ENCODE results near the gene FCMR. TPM values are rescaled to one million over a fixed set of nuclear protein-coding genes. Genes with fewer than 3 reads are reported as not detected.
"Not testable (repeated sequence)": the region's sequence is repeated elsewhere in the genome, so short reads cannot be mapped to it uniquely, and the experiment has no call there.

Gene FCMR
- total RNA-seq, 1 donor from 2014 or later, result 14.1 TPM

- Mint-ChIP-seq H3K4me1 (ENCODE audit: low read depth) (peaks cover 8% of the 10 kb centered on the region), H3K4me3 (ENCODE audit: low read depth) (no peak within 1 kb of the TSS), H3K36me3 (ENCODE audit: low read depth) (no peaks in the 10 kb centered on the region), H3K9me3 (no peaks in the 10 kb centered on the region), H3K27me3 (ENCODE audit: low read depth) (peaks cover 43% of the 10 kb centered on the region), H3K27ac (no peak within 1 kb of the TSS)
- intact Hi-C loops (cut with micrococcal nuclease), result loop anchor here (1.0 to 5.0 kb wide), 2 partner anchors 46 to 117 kb away; no protein-coding TSS in a partner anchor
- DNase-seq (ENCODE audit: low spot score), result peak; percentile 71
Measured at GRCh38 chr1:206864939-206865671, 56.6 kb downstream of the FCMR start, which contains the start of gene IL20. Gene IL20, plus strand, starts transcription at chr1:206865623. Its CDS starts 230 bp downstream, at chr1:206865853.

DNA sequence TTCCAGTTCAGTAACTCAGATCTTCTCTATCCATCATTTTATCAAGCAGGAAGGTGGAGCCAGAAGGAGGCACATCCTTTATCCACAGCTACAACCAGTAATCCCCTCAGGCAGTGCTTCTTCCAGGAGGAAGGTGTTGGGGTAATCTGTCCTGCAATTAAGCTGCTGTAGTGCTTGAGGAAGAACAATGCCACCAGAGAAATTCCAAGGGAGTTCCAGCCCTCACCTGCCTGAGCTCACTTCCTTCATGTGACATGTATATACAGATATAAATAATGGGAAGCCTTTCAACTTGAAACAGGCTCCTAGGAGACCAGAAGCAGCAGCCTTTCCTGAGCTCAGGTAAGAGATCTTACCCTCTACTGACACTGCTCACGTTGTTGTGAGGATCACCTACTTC, 58.5 kb downstream of the FCMR start:
- H3K9me3 Mint-ChIP-seq, result no peaks in the 10 kb centered on the region
- intact Hi-C loops (cut with micrococcal nuclease), result no loop called here
- H3K27me3 Mint-ChIP-seq (ENCODE audit: low read depth), result peaks cover 38% of the 10 kb centered on the region
- DNase-seq (ENCODE audit: low spot score), result no peak
- no peaks in the 10 kb centered on the region for H3K36me3 Mint-ChIP-seq (ENCODE audit: low read depth)
- peaks cover 11% of the 10 kb centered on the region for H3K4me1 Mint-ChIP-seq (ENCODE audit: low read depth)
- H3K27ac Mint-ChIP-seq, result no peak overlapping the region
- H3K4me3 Mint-ChIP-seq (ENCODE audit: low read depth), result no peak overlapping the region

- Mint-ChIP-seq H3K4me3 (ENCODE audit: low read depth) (no peak overlapping the region), H3K9me3 (no peaks in the 10 kb centered on the region), H3K36me3 (ENCODE audit: low read depth) (no peaks in the 10 kb centered on the region), H3K27ac (no peak overlapping the region), H3K27me3 (ENCODE audit: low read depth) (peaks cover 30% of the 10 kb centered on the region), H3K4me1 (ENCODE audit: low read depth) (peaks cover 8% of the 10 kb centered on the region)
- intact Hi-C loops (cut with micrococcal nuclease), result no loop called here
- no peak for DNase-seq (ENCODE audit: low spot score)
Measured at GRCh38 chr1:206860165-206860564, 61.6 kb downstream of the FCMR start.

- intact Hi-C loops (cut with micrococcal nuclease), result no loop called here
Measured at GRCh38 chr1:206859082-206859521, 62.6 kb downstream of the FCMR start.

DNA sequence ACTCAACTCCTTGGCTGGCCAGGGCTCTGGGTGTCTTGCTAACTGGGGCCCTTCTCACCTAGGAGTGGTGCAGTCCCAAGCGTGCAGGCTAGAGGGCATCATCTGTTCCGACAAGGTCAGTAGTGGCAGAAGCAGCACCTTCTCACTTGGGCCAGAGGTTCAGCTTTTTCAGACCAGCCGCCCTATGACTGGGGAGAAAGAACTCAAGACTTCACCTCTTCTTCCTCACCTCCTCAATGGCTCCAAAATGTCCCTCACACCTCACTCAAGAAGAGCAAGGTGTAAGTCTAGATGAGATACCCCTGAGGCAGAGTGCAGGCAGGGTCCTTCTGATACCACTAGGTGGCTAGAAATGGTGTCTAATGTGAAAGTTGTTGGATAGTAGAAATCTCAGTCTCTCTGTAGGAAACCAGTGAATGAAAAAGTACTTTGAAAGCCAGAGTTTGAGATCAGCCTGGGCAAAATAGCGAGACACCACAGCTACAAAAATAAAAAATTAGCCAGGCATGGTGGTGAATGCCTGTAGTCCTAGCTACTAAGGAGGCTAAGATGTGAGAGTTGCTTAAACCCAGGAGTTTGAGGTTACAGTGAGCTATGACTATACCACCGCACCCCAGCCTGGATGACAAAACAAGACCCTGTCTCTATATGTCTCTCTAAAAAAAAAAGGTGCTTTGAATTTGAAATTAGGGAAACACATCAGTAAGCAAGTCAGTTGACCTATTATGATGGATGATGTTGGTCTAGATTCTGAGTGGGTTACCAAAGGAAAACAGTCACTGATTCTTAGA, 64.9 kb downstream of the FCMR start:
- intact Hi-C loops (cut with micrococcal nuclease), result no loop called here

More at GRCh38 chr1:206859082-206859521, 62.6 kb downstream of the FCMR start:
- DNase-seq (ENCODE audit: low spot score), result no peak
- Mint-ChIP-seq H3K4me1 (ENCODE audit: low read depth) (peaks cover 8% of the 10 kb centered on the region), H3K27me3 (ENCODE audit: low read depth) (peaks cover 26% of the 10 kb centered on the region), H3K4me3 (ENCODE audit: low read depth) (no peak overlapping the region), H3K36me3 (ENCODE audit: low read depth) (no peaks in the 10 kb centered on the region), H3K9me3 (no peaks in the 10 kb centered on the region), H3K27ac (no peak overlapping the region)

DNA sequence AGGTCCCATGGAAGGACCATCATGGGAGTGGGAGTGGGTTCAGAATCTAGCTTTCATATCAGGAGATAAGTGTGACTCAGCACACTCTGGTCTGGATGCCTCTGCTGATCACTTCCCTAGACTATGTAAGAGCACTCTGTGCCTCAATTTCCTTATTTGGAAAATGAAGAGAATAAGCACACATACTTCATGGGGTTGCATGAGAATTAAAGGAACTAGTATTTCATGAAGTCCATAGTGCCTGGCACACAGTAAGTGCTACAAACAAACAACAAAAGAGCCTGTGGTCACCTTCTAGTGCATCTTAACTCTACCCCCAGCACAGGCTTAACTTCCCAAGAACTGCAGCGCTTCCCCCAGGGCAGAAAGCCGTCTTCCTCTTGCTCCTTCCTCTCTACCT, 65.9 kb downstream of the FCMR start:
- Mint-ChIP-seq H3K27me3 (ENCODE audit: low read depth) (peaks cover 28% of the 10 kb centered on the region), H3K9me3 (peaks cover 18% of the 10 kb centered on the region), H3K4me1 (ENCODE audit: low read depth) (peaks cover 8% of the 10 kb centered on the region), H3K4me3 (ENCODE audit: low read depth) (no peak overlapping the region), H3K27ac (no peak overlapping the region), H3K36me3 (ENCODE audit: low read depth) (no peaks in the 10 kb centered on the region)
- intact Hi-C loops (cut with micrococcal nuclease), result no loop called here
- DNase-seq (ENCODE audit: low spot score), result no peak

More for the DNA sequence above, 64.9 kb downstream of the FCMR start:
- Mint-ChIP-seq H3K4me3 (ENCODE audit: low read depth) (no peak overlapping the region), H3K9me3 (peaks cover 18% of the 10 kb centered on the region), H3K27ac (no peak overlapping the region), H3K4me1 (ENCODE audit: low read depth) (peaks cover 8% of the 10 kb centered on the region), H3K36me3 (ENCODE audit: low read depth) (no peaks in the 10 kb centered on the region), H3K27me3 (ENCODE audit: low read depth) (peaks cover 27% of the 10 kb centered on the region)
- no peak for DNase-seq (ENCODE audit: low spot score)

- H3K36me3 Mint-ChIP-seq (ENCODE audit: low read depth), result no peaks in the 10 kb centered on the region
- peaks cover 36% of the 10 kb centered on the region for H3K27me3 Mint-ChIP-seq (ENCODE audit: low read depth)
- intact Hi-C loops (cut with micrococcal nuclease), result no loop called here
- no peak overlapping the region for H3K27ac Mint-ChIP-seq
- H3K4me3 Mint-ChIP-seq (ENCODE audit: low read depth), result no peak overlapping the region
- H3K9me3 Mint-ChIP-seq, result peaks cover 18% of the 10 kb centered on the region
- no peak for DNase-seq (ENCODE audit: low spot score)
- peaks cover 8% of the 10 kb centered on the region for H3K4me1 Mint-ChIP-seq (ENCODE audit: low read depth)
Measured at GRCh38 chr1:206854401-206855129, 67.2 kb downstream of the FCMR start.

- H3K27ac Mint-ChIP-seq; H3K4me1 Mint-ChIP-seq (ENCODE audit: low read depth); H3K4me3 Mint-ChIP-seq (ENCODE audit: low read depth); DNase-seq (ENCODE audit: low spot score); intact Hi-C loops (cut with micrococcal nuclease); H3K36me3 Mint-ChIP-seq (ENCODE audit: low read depth): not testable (repeated sequence)
- Mint-ChIP-seq H3K27me3 (ENCODE audit: low read depth) (peaks cover 44% of the 10 kb centered on the region), H3K9me3 (peaks cover 18% of the 10 kb centered on the region)
Measured at GRCh38 chr1:206853696-206854095, 68.0 kb downstream of the FCMR start.

Other genes starting within 250 kb of the FCMR start
- gene MAPKAPK2, start 237.0 kb downstream of the FCMR start, total RNA-seq, result 92.3 and 98.8 TPM in 2 replicates
- not detected in 2 replicates for gene IL19, start 151.2 kb downstream of the FCMR start, total RNA-seq
- 4.2 and 5.8 TPM in 2 replicates for gene IL10, start 149.4 kb downstream of the FCMR start, total RNA-seq
- not detected in 2 replicates for gene IL20, start 56.3 kb downstream of the FCMR start, total RNA-seq
- 3.1 and 3.4 TPM in 2 replicates for gene IL24, start 24.5 kb downstream of the FCMR start, total RNA-seq
- not detected in 2 replicates for gene PIGR, start 24.5 kb upstream of the FCMR start, total RNA-seq
- not detected in 2 replicates for gene FCAMR, start 48.5 kb upstream of the FCMR start, total RNA-seq
- not detected in 2 replicates for gene C1orf116, start 110.8 kb upstream of the FCMR start, total RNA-seq
- gene YOD1, start 129.3 kb upstream of the FCMR start, total RNA-seq, result 8.1 and 8.7 TPM in 2 replicates
- gene PFKFB2, start 131.3 kb upstream of the FCMR start, total RNA-seq, result 1.9 and 2.2 TPM in 2 replicates
- gene C4BPB, start 166.9 kb upstream of the FCMR start, total RNA-seq, result 0.23 and 0.41 TPM in 2 replicates
- gene C4BPA, start 182.3 kb upstream of the FCMR start, total RNA-seq, result not detected in 2 replicates

Data from activated T-helper 2 cell treated with anti-CD3 and anti-CD28 coated beads, Interferon-gamma antibody, Interleukin-2, Interleukin-4, amounts not matched to agents 10 μg/mL and 5 μg/mL and 100 μg/mL, durations not matched to agents 14 hours and 24 hours and 36 hours (primary cell).